A673 (cell line): ENCODE results near the gene ACOT7. TPM values are rescaled to one million over a fixed set of nuclear protein-coding genes. Genes with fewer than 3 reads are reported as not detected.

Experiments
- BruUV-seq: library from RNA; stranded (reverse); fragments of 400-500 nt; replicated peaks from 2 replicates; lab custom pipeline; 2021; lab: Mats Ljungman, UMichigan
- CTCF ChIA-PET: fragments of 300-600 bp; sonication (Branson Sonifier 250); formaldehyde crosslinking; loops from one replicate; lab custom pipeline; 2022; ENCODE audit warnings: antibody characterized with exemption; lab: Charles Lee
- POLR2A ChIA-PET: fragments of 300-600 bp; sonication (Branson Sonifier 250); formaldehyde crosslinking; loops from one replicate; lab custom pipeline; 2022; ENCODE audit warnings: antibody characterized with exemption; ENCODE audit not compliant: low non-redundant PET; lab: Charles Lee
- DNase-seq: peaks from one replicate; pipeline ENCODE4 v3.0.0-alpha.2; 2015; ENCODE audit warnings: low spot score
- H3K27ac ChIP-seq: fragments of 200-600 bp; sonication (generic); 2 replicates; pipeline ENCODE4 v1.5.1; 2016; ENCODE audit warnings: mixed run types, low read depth, mild to moderate bottlenecking, mixed read lengths, antibody characterized with exemption, low read length; ENCODE audit not compliant: poor library complexity, severe bottlenecking
- H3K27me3 ChIP-seq: fragments of 200-600 bp; sonication (generic); replicated peaks from 2 replicates; pipeline ENCODE4 v1.6.1; 2017; ENCODE audit warnings: mixed run types, low read depth, mild to moderate bottlenecking, mixed read lengths, antibody characterized with exemption, low read length; ENCODE audit not compliant: insufficient read depth, poor library complexity
- H3K36me3 ChIP-seq: fragments of 200-600 bp; sonication (generic); 2 replicates; pipeline ENCODE4 v1.6.1; 2016; ENCODE audit warnings: mixed run types, mild to moderate bottlenecking, mixed read lengths, antibody characterized with exemption, low read length; ENCODE audit not compliant: insufficient read depth, poor library complexity, severe bottlenecking
- H3K4me1 ChIP-seq: fragments of 200-600 bp; sonication (generic); 2 replicates; pipeline ENCODE4 v1.6.1; 2017; ENCODE audit warnings: mixed run types, mild to moderate bottlenecking, mixed read lengths, antibody characterized with exemption, low read length; ENCODE audit not compliant: insufficient read depth, poor library complexity, severe bottlenecking
- H3K4me3 ChIP-seq: fragments of 200-600 bp; sonication (generic); 2 replicates; pipeline ENCODE4 v1.5.1; 2016; ENCODE audit warnings: low read depth, mixed run types, mild to moderate bottlenecking, mixed read lengths, low read length; ENCODE audit not compliant: poor library complexity, severe bottlenecking
- H3K9me3 ChIP-seq: fragments of 200-600 bp; sonication (generic); 2 replicates; pipeline ENCODE4 v1.6.1; 2016; ENCODE audit warnings: mixed run types, low read depth, mild to moderate bottlenecking, mixed read lengths, antibody characterized with exemption, low read length; ENCODE audit not compliant: poor library complexity, severe bottlenecking
- EZH2 ChIP-seq: fragments of 200-600 bp; sonication (generic); IDR thresholded peaks from 2 replicates; pipeline ENCODE4 v1.6.1; 2017; ENCODE audit warnings: borderline replicate concordance, low read depth, mild to moderate bottlenecking, mixed read lengths, antibody characterized with exemption, low read length; ENCODE audit not compliant: poor library complexity, severe bottlenecking
- intact Hi-C: fragments of 100-400 bp; cut with micrococcal nuclease; formaldehyde crosslinking; loops from one replicate; pipeline ENCODE4 v1.10.0; 2022; ENCODE audit not compliant: unreplicated experiment
- total RNA-seq: library from RNA; stranded (reverse); gene quantifications from 2 replicates; pipeline ENCODE4 v1.2.3, GENCODE V29; 2021
- TF ChIP-seq, protein P1 (sequence below): fragments of 300-800, 200-600 bp; sonication (generic); conservative IDR thresholded peaks from 2 replicates; pipeline ENCODE4 v1.5.1; 2017; ENCODE audit warnings: low read depth, mild to moderate bottlenecking, antibody characterized with exemption, low read length, moderate library complexity, mixed read lengths

ACOT7 gene
- total RNA-seq, 1 experiment from 2014 or later, result 132 TPM

DNA sequence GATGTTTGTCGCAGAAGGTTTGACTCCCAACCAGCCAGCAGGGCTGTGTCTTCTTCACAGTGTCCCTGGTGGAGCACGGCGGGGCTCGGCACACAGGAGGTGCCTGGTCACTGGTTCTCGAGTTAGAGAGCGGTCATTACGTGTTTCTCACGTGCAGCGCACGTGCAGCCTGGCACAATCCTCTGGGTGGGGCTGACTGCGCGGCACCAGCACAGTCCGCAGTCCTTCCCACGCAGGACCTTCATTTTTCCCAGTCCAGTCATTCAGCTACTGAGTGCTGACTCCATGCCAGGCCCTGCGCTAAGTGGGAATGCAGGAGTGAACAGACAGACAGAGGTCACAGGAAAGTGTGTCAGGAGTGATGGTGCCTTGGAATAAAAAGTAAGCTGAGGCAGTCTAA, 86.5 kb downstream of the ACOT7 start:
- Histone ChIP-seq H3K4me3 (no peak overlapping the region), H3K9me3 (no peaks in the 10 kb centered on the region), H3K4me1 (no peaks in the 10 kb centered on the region), H3K27me3 (no peaks in the 10 kb centered on the region), H3K36me3 (no peaks in the 10 kb centered on the region), H3K27ac (no peak overlapping the region)
- intact Hi-C loops, result no loop called here
- TF ChIP-seq, protein P1, sequence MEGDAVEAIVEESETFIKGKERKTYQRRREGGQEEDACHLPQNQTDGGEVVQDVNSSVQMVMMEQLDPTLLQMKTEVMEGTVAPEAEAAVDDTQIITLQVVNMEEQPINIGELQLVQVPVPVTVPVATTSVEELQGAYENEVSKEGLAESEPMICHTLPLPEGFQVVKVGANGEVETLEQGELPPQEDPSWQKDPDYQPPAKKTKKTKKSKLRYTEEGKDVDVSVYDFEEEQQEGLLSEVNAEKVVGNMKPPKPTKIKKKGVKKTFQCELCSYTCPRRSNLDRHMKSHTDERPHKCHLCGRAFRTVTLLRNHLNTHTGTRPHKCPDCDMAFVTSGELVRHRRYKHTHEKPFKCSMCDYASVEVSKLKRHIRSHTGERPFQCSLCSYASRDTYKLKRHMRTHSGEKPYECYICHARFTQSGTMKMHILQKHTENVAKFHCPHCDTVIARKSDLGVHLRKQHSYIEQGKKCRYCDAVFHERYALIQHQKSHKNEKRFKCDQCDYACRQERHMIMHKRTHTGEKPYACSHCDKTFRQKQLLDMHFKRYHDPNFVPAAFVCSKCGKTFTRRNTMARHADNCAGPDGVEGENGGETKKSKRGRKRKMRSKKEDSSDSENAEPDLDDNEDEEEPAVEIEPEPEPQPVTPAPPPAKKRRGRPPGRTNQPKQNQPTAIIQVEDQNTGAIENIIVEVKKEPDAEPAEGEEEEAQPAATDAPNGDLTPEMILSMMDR, result no peak
- TF ChIP-seq EZH2, result no peak
- no TSS peak for BruUV-seq
- ChIA-PET POLR2A (no interaction called here), CTCF (no interaction called here)
- DNase-seq, result no peak

- CTCF ChIA-PET, result no interaction called here
- no peaks in the 10 kb centered on the region for H3K27me3 ChIP-seq
- POLR2A ChIA-PET, result no interaction called here
Measured at GRCh38 chr1:6303397-6304012, 90.1 kb downstream of the ACOT7 start.

GRCh38 chr1:6302568-6302967, 91.0 kb downstream of the ACOT7 start:
- ChIA-PET CTCF (no interaction called here), POLR2A (no interaction called here)
- no peaks in the 10 kb centered on the region for H3K4me1 ChIP-seq
- H3K36me3 ChIP-seq, result no peaks in the 10 kb centered on the region
- no peak overlapping the region for H3K4me3 ChIP-seq
- H3K27me3 ChIP-seq, result no peaks in the 10 kb centered on the region
- BruUV-seq, result no TSS peak
- H3K27ac ChIP-seq, result no peak overlapping the region
- intact Hi-C loops, result no loop called here
- no peaks in the 10 kb centered on the region for H3K9me3 ChIP-seq
- no peak for DNase-seq
- TF ChIP-seq, protein P1, result no peak
- no peak for TF ChIP-seq EZH2

More at GRCh38 chr1:6303397-6304012, 90.1 kb downstream of the ACOT7 start:
- no peak for TF ChIP-seq EZH2
- TF ChIP-seq, protein P1, result no peak
- H3K4me3 ChIP-seq, result no peak overlapping the region
- DNase-seq, result no peak
- intact Hi-C loops, result no loop called here
- no TSS peak for BruUV-seq
- H3K36me3 ChIP-seq, result no peaks in the 10 kb centered on the region
- no peak overlapping the region for H3K27ac ChIP-seq
- no peaks in the 10 kb centered on the region for H3K9me3 ChIP-seq
- no peaks in the 10 kb centered on the region for H3K4me1 ChIP-seq
